Nephron progenitor cell (in vitro differentiated cells): ENCODE measurements around the gene ENDOV.

Source experiments
- DNase-seq: peaks from one replicate; pipeline ENCODE4 v3.0.0; 2021
- H3K27ac Mint-ChIP-seq: 2 replicates; pipeline ENCODE4 v1.8.0; 2021; ENCODE audit warnings: mild to moderate bottlenecking, moderate library complexity, mixed read lengths
- H3K27me3 Mint-ChIP-seq: 2 replicates; pipeline ENCODE4 v1.8.0; 2021; ENCODE audit warnings: mild to moderate bottlenecking, low read depth, mixed read lengths; ENCODE audit not compliant: poor library complexity
- H3K36me3 Mint-ChIP-seq: 2 replicates; pipeline ENCODE4 v1.8.0; 2021; ENCODE audit warnings: low read depth, mixed read lengths
- H3K4me1 Mint-ChIP-seq: 2 replicates; pipeline ENCODE4 v1.8.0; 2021; ENCODE audit warnings: mixed read lengths
- H3K4me3 Mint-ChIP-seq: 2 replicates; pipeline ENCODE4 v1.8.0; 2021; ENCODE audit warnings: mild to moderate bottlenecking, moderate library complexity, mixed read lengths
- H3K9me3 Mint-ChIP-seq: 2 replicates; pipeline ENCODE4 v1.8.0; 2021; ENCODE audit warnings: mild to moderate bottlenecking, moderate library complexity, mixed read lengths
- CTCF ChIP-seq: fragments of 200-600 bp; sonication (generic); IDR thresholded peaks from 2 replicates; pipeline ENCODE4 v1.5.0; 2021; ENCODE audit warnings: antibody characterized with exemption

The ENDOV gene

GRCh38 chr17:80460429-80460834, 45.5 kb downstream of the ENDOV start:
- no peaks in the 10 kb centered on the region for H3K9me3 Mint-ChIP-seq
- TF ChIP-seq CTCF: no peak
- no peak overlapping the region for H3K4me3 Mint-ChIP-seq
- H3K4me1 Mint-ChIP-seq: peaks cover 19% of the 10 kb centered on the region
- no peaks in the 10 kb centered on the region for H3K36me3 Mint-ChIP-seq
- no peak for DNase-seq
- peaks cover 63% of the 10 kb centered on the region for H3K27me3 Mint-ChIP-seq
- no peak overlapping the region for H3K27ac Mint-ChIP-seq

GRCh38 chr17:80461528-80462160, 46.7 kb downstream of the ENDOV start:
- Mint-ChIP-seq H3K9me3 (no peaks in the 10 kb centered on the region), H3K27me3 (peaks cover 75% of the 10 kb centered on the region), H3K36me3 (no peaks in the 10 kb centered on the region), H3K4me3 (no peak overlapping the region), H3K27ac (no peak overlapping the region), H3K4me1 (peaks cover 11% of the 10 kb centered on the region)
- no peak for DNase-seq
- TF ChIP-seq CTCF: no peak

- no peak for TF ChIP-seq CTCF
- Mint-ChIP-seq H3K27me3 (peaks cover 77% of the 10 kb centered on the region), H3K4me1 (no peaks in the 10 kb centered on the region), H3K36me3 (no peaks in the 10 kb centered on the region), H3K4me3 (no peak overlapping the region), H3K9me3 (no peaks in the 10 kb centered on the region), H3K27ac (no peak overlapping the region)
- no peak for DNase-seq
These were observed 48.9 kb downstream of the ENDOV start for GRCh38 chr17:80463784-80464400.

GRCh38 chr17:80464486-80464885, 49.5 kb downstream of the ENDOV start:
- Mint-ChIP-seq H3K4me1 (no peaks in the 10 kb centered on the region), H3K27me3 (peaks cover 77% of the 10 kb centered on the region), H3K36me3 (no peaks in the 10 kb centered on the region), H3K9me3 (no peaks in the 10 kb centered on the region), H3K27ac (no peak overlapping the region), H3K4me3 (no peak overlapping the region)
- no peak for TF ChIP-seq CTCF
- DNase-seq: no peak

GRCh38 chr17:80465327-80465974, 50.5 kb downstream of the ENDOV start:
- no peak overlapping the region for H3K27ac Mint-ChIP-seq
- H3K4me3 Mint-ChIP-seq: no peak overlapping the region
- no peaks in the 10 kb centered on the region for H3K36me3 Mint-ChIP-seq
- no peak for DNase-seq
- no peak for TF ChIP-seq CTCF
- no peaks in the 10 kb centered on the region for H3K4me1 Mint-ChIP-seq
- peaks cover 79% of the 10 kb centered on the region for H3K27me3 Mint-ChIP-seq
- no peaks in the 10 kb centered on the region for H3K9me3 Mint-ChIP-seq
